ENCODE measurements around the gene COL25A1.

COL25A1 gene

DNA sequence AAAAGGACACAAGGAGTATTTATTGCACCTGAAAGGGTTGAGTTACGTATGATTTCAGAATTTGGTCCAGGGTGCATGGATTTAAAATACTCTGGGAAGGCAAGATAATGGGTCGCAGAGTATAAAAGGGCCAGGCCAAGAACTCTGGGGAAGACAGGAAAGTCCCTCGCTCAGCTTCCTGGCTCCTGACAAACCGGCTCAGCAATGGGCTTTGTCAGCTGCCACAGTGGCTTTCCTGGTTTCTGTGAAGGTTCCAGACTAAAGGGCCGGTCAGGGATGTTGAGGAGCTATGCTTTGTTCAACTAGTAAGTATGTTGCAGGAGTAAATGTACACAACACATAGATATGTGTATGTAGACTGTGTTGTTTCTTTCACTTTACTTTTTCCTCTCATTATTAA lies 385.2 kb downstream of the COL25A1 start:
- Histone ChIP-seq H3K9ac (ENCODE audit: insufficient read length, low read depth) (no peak overlapping the region), H3K36me3 (ENCODE audit: insufficient read depth, insufficient read length, low read length) (no peaks in the 10 kb centered on the region), H3K27me3 (ENCODE audit: insufficient read depth, insufficient read length) (no peaks in the 10 kb centered on the region), H3K4me1 (ENCODE audit: insufficient read depth, insufficient read length) (no peaks in the 10 kb centered on the region), H3K4me3 (ENCODE audit: insufficient read length, low read depth) (no peak overlapping the region), H3K9me3 (ENCODE audit: insufficient read depth, low read length) (no peaks in the 10 kb centered on the region)
- TF ChIP-seq YY1 (IDR thresholded peaks at IDR 0.05; ENCODE audit: insufficient read depth, insufficient read length) (no peak), ZNF274 (IDR thresholded peaks at IDR 0.05; ENCODE audit: low read depth, low read length) (no peak), SUZ12 (IDR thresholded peaks at IDR 0.05; ENCODE audit: extremely low read depth, insufficient read depth, insufficient read length) (no peak)
- DNase-seq (ENCODE audit: low read depth, low spot score), result no peak

DNA sequence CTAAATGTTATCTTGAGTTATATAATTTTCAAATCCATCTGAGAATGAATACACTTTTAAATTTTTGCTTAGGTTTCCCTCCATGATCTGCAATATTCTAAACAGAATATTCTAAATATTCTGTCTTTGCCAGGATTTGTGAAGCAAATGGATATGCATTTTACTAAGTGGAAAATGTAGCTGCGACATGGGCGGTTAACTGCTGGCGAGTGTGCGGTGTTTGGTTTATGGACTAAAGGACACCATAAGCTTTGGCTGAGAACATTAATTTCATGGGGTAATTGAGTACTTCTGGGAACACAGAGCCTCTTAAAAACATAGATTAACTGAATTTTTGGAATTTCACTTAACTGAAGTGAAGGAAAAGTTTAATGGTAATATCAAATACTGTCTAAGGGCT lies 385.8 kb downstream of the COL25A1 start:
- no peak for TF ChIP-seq ZNF274 (IDR thresholded peaks at IDR 0.05; ENCODE audit: low read depth, low read length)
- TF ChIP-seq SUZ12 (IDR thresholded peaks at IDR 0.05; ENCODE audit: extremely low read depth, insufficient read depth, insufficient read length), result no peak
- no peak for TF ChIP-seq YY1 (IDR thresholded peaks at IDR 0.05; ENCODE audit: insufficient read depth, insufficient read length)
- no peak overlapping the region for H3K4me3 ChIP-seq (ENCODE audit: insufficient read length, low read depth)
- no peaks in the 10 kb centered on the region for H3K36me3 ChIP-seq (ENCODE audit: insufficient read depth, insufficient read length, low read length)
- no peaks in the 10 kb centered on the region for H3K27me3 ChIP-seq (ENCODE audit: insufficient read depth, insufficient read length)
- H3K4me1 ChIP-seq (ENCODE audit: insufficient read depth, insufficient read length), result no peaks in the 10 kb centered on the region
- no peak for DNase-seq (ENCODE audit: low read depth, low spot score)
- H3K9ac ChIP-seq (ENCODE audit: insufficient read length, low read depth), result no peak overlapping the region
- H3K9me3 ChIP-seq (ENCODE audit: insufficient read depth, low read length), result no peaks in the 10 kb centered on the region

DNA sequence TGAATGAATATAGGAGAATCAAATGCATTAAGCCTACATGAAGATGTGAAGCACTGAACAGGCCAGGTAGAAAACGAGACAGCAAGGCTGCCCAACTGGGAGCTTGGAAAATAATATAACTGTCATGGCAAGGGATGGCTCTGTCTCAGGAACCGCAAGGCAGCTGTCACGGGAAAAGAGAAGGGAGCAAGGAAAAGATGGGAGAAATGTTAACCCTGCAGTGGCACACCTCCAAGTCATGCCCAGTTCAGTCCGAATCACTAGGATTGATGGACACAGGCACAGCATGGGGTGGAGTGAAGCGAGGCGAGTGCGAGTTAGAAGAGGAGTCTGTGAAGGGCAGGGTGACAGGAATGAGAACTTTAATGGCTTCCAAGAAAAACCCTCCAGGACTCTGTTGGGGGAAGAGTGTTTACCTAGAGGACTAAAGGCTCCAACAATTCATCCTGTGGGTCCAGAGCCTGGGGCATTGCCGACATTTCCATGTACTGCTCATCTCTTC lies 395.5 kb downstream of the COL25A1 start:
- Histone ChIP-seq H3K4me1 (ENCODE audit: insufficient read depth, insufficient read length) (peaks cover 2% of the 10 kb centered on the region), H3K9me3 (ENCODE audit: insufficient read depth, low read length) (no peaks in the 10 kb centered on the region), H3K9ac (ENCODE audit: insufficient read length, low read depth) (no peak overlapping the region), H3K36me3 (ENCODE audit: insufficient read depth, insufficient read length, low read length) (no peaks in the 10 kb centered on the region), H3K27me3 (ENCODE audit: insufficient read depth, insufficient read length) (no peaks in the 10 kb centered on the region), H3K4me3 (ENCODE audit: insufficient read length, low read depth) (no peak overlapping the region)
- TF ChIP-seq SUZ12 (IDR thresholded peaks at IDR 0.05; ENCODE audit: extremely low read depth, insufficient read depth, insufficient read length) (no peak), YY1 (IDR thresholded peaks at IDR 0.05; ENCODE audit: insufficient read depth, insufficient read length) (no peak), ZNF274 (IDR thresholded peaks at IDR 0.05; ENCODE audit: low read depth, low read length) (no peak)
- no peak for DNase-seq (ENCODE audit: low read depth, low spot score)

DNA sequence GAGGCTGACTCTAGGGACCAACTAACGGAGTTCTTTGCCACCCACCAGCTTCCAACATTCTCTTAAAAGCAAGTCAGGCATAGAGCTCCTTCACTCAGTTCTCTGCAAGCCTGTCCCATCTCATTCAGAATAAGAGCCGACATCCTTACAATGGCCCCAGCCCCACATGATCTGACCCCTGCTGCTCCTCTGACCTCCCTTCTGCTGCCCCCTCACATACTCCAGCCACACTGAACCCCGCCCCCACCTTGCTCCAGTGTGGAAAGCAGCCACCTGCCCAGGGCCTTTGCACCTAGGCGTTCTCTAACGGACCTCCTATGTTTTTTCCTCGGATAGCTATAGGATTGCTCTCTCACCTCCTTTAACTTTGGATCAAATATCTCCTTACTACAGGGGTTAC lies 396.5 kb downstream of the COL25A1 start:
- no peak for TF ChIP-seq ZNF274 (IDR thresholded peaks at IDR 0.05; ENCODE audit: low read depth, low read length)
- no peak for TF ChIP-seq YY1 (IDR thresholded peaks at IDR 0.05; ENCODE audit: insufficient read depth, insufficient read length)
- TF ChIP-seq SUZ12 (IDR thresholded peaks at IDR 0.05; ENCODE audit: extremely low read depth, insufficient read depth, insufficient read length), result no peak
- H3K27me3 ChIP-seq (ENCODE audit: insufficient read depth, insufficient read length), result no peaks in the 10 kb centered on the region
- DNase-seq (ENCODE audit: low read depth, low spot score), result no peak
- peaks cover 2% of the 10 kb centered on the region for H3K4me1 ChIP-seq (ENCODE audit: insufficient read depth, insufficient read length)
- no peaks in the 10 kb centered on the region for H3K9me3 ChIP-seq (ENCODE audit: insufficient read depth, low read length)
- no peak overlapping the region for H3K9ac ChIP-seq (ENCODE audit: insufficient read length, low read depth)
- no peaks in the 10 kb centered on the region for H3K36me3 ChIP-seq (ENCODE audit: insufficient read depth, insufficient read length, low read length)
- H3K4me3 ChIP-seq (ENCODE audit: insufficient read length, low read depth), result no peak overlapping the region

DNA sequence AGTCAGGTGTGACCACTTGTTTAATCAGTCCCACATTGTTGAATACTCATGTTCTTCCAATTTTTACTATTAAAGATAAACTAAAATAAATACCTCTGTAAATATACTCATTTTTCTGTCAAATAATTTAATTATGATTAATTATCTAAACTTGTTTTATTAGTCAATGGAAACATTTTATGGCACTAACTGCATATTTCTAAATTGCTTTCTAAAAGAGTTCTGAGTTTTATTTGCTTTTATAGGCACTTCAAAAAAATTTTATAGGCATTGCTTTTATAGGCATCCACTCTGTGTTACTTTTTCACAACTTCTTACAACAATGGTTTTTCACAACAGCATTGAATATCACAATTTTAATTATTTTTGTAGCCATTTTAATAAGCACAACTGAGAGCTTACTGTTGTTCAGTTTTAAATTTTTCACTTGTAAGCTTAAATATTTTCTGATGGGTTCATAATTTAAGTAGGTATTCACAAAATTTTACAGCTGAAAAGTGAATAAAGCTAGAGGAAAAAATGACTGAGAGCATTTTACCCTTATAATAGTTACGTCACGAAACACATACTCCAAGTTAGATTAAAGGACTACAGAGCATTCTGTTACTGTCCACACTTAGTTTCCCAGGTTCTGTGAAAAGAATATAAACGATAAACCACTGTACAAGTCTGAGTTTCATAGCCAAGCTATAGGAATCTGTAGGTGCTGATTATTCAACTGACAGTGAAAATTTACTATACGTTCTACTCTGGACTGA lies 398.8 kb downstream of the COL25A1 start:
- Histone ChIP-seq H3K9me3 (ENCODE audit: insufficient read depth, low read length) (no peaks in the 10 kb centered on the region), H3K4me1 (ENCODE audit: insufficient read depth, insufficient read length) (peaks cover 2% of the 10 kb centered on the region), H3K36me3 (ENCODE audit: insufficient read depth, insufficient read length, low read length) (no peaks in the 10 kb centered on the region), H3K4me3 (ENCODE audit: insufficient read length, low read depth) (no peak overlapping the region), H3K9ac (ENCODE audit: insufficient read length, low read depth) (no peak overlapping the region), H3K27me3 (ENCODE audit: insufficient read depth, insufficient read length) (no peaks in the 10 kb centered on the region)
- TF ChIP-seq ZNF274 (IDR thresholded peaks at IDR 0.05; ENCODE audit: low read depth, low read length), result no peak
- no peak for TF ChIP-seq SUZ12 (IDR thresholded peaks at IDR 0.05; ENCODE audit: extremely low read depth, insufficient read depth, insufficient read length)
- TF ChIP-seq YY1 (IDR thresholded peaks at IDR 0.05; ENCODE audit: insufficient read depth, insufficient read length), result no peak
- DNase-seq (ENCODE audit: low read depth, low spot score), result no peak

DNA sequence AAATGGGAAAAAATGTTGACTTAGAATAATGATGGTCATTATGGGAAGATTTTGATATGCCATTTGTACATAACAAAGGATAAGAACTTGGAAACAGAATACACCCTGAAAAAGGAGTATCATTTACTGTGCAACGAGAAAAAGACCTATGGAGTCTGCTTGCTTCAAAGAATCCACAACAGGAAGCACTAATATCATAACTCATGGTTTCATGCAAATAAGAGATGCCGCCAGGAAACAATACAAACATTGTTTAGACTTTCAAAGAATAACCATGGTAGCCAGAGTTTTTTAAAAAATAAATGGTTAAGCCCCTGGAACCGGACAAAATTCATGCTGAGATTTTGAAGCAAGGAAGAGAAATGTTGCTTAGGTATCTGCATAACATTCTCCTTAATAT lies 399.7 kb downstream of the COL25A1 start:
- H3K27me3 ChIP-seq (ENCODE audit: insufficient read depth, insufficient read length), result no peaks in the 10 kb centered on the region
- H3K4me1 ChIP-seq (ENCODE audit: insufficient read depth, insufficient read length), result peaks cover 2% of the 10 kb centered on the region
- DNase-seq (ENCODE audit: low read depth, low spot score), result no peak
- no peaks in the 10 kb centered on the region for H3K36me3 ChIP-seq (ENCODE audit: insufficient read depth, insufficient read length, low read length)
- H3K4me3 ChIP-seq (ENCODE audit: insufficient read length, low read depth), result no peak overlapping the region
- H3K9ac ChIP-seq (ENCODE audit: insufficient read length, low read depth), result no peak overlapping the region
- TF ChIP-seq SUZ12 (IDR thresholded peaks at IDR 0.05; ENCODE audit: extremely low read depth, insufficient read depth, insufficient read length) (no peak), YY1 (IDR thresholded peaks at IDR 0.05; ENCODE audit: insufficient read depth, insufficient read length) (no peak), ZNF274 (IDR thresholded peaks at IDR 0.05; ENCODE audit: low read depth, low read length) (no peak)
- no peaks in the 10 kb centered on the region for H3K9me3 ChIP-seq (ENCODE audit: insufficient read depth, low read length)

DNA sequence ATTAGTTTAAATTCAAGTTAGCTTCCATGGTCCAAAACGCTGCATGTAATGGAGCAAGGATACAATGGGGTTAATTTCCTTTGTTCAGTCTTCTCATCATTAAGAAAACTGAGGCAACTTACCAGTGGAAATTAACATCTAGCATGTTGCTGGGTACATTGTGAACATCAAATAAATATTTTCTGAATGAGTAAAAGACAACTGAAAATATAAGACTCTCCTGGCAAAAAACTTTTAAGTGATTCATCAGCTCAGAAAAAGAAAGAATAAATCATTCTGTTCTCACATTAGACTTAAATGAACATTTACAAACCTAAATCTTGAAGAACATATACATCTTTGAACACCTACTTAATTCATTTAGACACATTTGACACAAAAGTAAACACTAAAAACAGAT lies 401.2 kb downstream of the COL25A1 start:
- no peaks in the 10 kb centered on the region for H3K27me3 ChIP-seq (ENCODE audit: insufficient read depth, insufficient read length)
- no peak overlapping the region for H3K9ac ChIP-seq (ENCODE audit: insufficient read length, low read depth)
- peaks cover 2% of the 10 kb centered on the region for H3K4me1 ChIP-seq (ENCODE audit: insufficient read depth, insufficient read length)
- TF ChIP-seq ZNF274 (IDR thresholded peaks at IDR 0.05; ENCODE audit: low read depth, low read length) (no peak), YY1 (IDR thresholded peaks at IDR 0.05; ENCODE audit: insufficient read depth, insufficient read length) (no peak), SUZ12 (IDR thresholded peaks at IDR 0.05; ENCODE audit: extremely low read depth, insufficient read depth, insufficient read length) (no peak)
- DNase-seq (ENCODE audit: low read depth, low spot score), result no peak
- no peaks in the 10 kb centered on the region for H3K9me3 ChIP-seq (ENCODE audit: insufficient read depth, low read length)
- H3K36me3 ChIP-seq (ENCODE audit: insufficient read depth, insufficient read length, low read length), result no peaks in the 10 kb centered on the region
- H3K4me3 ChIP-seq (ENCODE audit: insufficient read length, low read depth), result no peak overlapping the region

All from NT2/D1 (cell line).